Measurements from ENCODE around the gene TAT. TPM values are rescaled to one million over a fixed set of nuclear protein-coding genes. Genes with fewer than 3 reads are reported as not detected.

Gene TAT
- total and polyA plus RNA-seq, 9 donors: 0.04 to 0.17 TPM; not detected in 7

Other genes starting within 250 kb of the TAT start
- 0.18 TPM for gene CALB2, start 218.4 kb downstream of the TAT start, total RNA-seq
- gene CALB2, start 218.4 kb downstream of the TAT start, polyA plus RNA-seq (ENCODE audit: insufficient read depth in 1 of 8, insufficient read length in 8 of 8, low replicate concordance in 1 of 8): 1 to 10 TPM in 1 of 8 donors, under 1 TPM in 7; 0.16 to 1.3 (median 0.59) TPM
- gene TLE7, start 135.0 kb downstream of the TAT start, total RNA-seq: not detected
- not detected for gene TLE7, start 135.0 kb downstream of the TAT start, polyA plus RNA-seq (ENCODE audit: insufficient read depth in 1 of 8, insufficient read length in 8 of 8, low replicate concordance in 1 of 8)
- 10.9 TPM for gene ZNF23, start 114.8 kb downstream of the TAT start, total RNA-seq
- gene ZNF23, start 114.8 kb downstream of the TAT start, polyA plus RNA-seq (ENCODE audit: insufficient read depth in 1 of 8, insufficient read length in 8 of 8, low replicate concordance in 1 of 8): 10 to 100 TPM in 6 of 8 donors, 1 to 10 TPM in 2; 8.8 to 11.2 (median 10.4) TPM
- gene ZNF19, start 87.8 kb downstream of the TAT start, total RNA-seq: 3.4 TPM
- gene ZNF19, start 87.8 kb downstream of the TAT start, polyA plus RNA-seq (ENCODE audit: insufficient read depth in 1 of 8, insufficient read length in 8 of 8, low replicate concordance in 1 of 8): 1 to 10 TPM; 1.4 to 3.8 (median 2.2) TPM
- gene CHST4, start 50.7 kb downstream of the TAT start, total RNA-seq: 0.04 TPM
- under 1 TPM in 3 of 8 donors, not detected in 5; 0.07 to 0.21 (median 0.08) TPM for gene CHST4, start 50.7 kb downstream of the TAT start, polyA plus RNA-seq (ENCODE audit: insufficient read depth in 1 of 8, insufficient read length in 8 of 8, low replicate concordance in 1 of 8)
- gene MARVELD3, start 49.1 kb upstream of the TAT start, total RNA-seq: not detected
- 1 to 10 TPM in 2 of 8 donors, under 1 TPM in 6; 0.14 to 4.0 (median 0.30) TPM for gene MARVELD3, start 49.1 kb upstream of the TAT start, polyA plus RNA-seq (ENCODE audit: insufficient read depth in 1 of 8, insufficient read length in 8 of 8, low replicate concordance in 1 of 8)
- gene PHLPP2, start 147.6 kb upstream of the TAT start, total RNA-seq: 5.5 TPM
- gene PHLPP2, start 147.6 kb upstream of the TAT start, polyA plus RNA-seq (ENCODE audit: insufficient read depth in 1 of 8, insufficient read length in 8 of 8, low replicate concordance in 1 of 8): 1 to 10 TPM; 4.6 to 7.9 (median 5.6) TPM
- gene AP1G1, start 231.7 kb upstream of the TAT start, total RNA-seq: 33.7 TPM
- gene AP1G1, start 231.7 kb upstream of the TAT start, polyA plus RNA-seq (ENCODE audit: insufficient read depth in 1 of 8, insufficient read length in 8 of 8, low replicate concordance in 1 of 8): 10 to 100 TPM; 34.7 to 42.7 (median 39.5) TPM

Data from muscle of leg (tissue), 9 donors.